GM04503 (cell line): ENCODE measurements around the gene PTPN2.

Experiments used
- DNase-seq: peaks from one replicate; pipeline ENCODE4 v3.0.0-alpha.2; 2012; ENCODE audit warnings: low read depth

The PTPN2 gene

DNA sequence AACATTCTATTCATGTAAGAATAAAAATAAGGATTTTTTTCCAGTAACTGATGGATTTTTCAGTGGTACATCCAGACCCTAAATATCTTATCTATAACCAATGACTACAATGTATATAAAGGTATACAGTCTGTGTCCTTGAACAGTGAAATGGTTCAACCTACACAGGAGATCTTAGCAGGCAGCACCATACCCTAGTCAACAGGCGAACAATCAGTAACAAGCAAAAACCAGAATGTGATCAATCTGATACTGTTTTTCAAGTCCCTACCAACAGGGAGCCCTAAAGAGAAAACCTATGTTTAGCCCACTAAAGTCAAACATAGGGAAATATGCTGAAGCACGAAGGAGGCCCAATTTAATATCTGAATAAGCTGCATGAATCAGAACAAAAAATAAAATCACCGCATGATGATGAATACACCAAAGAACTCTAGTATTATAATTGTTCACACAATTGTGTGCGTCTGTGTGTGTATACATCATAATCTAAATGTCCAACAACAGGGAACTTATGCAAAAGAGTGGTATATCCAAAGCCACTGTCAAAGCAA, 26.0 kb downstream of the PTPN2 start:
- DNase-seq = no peak

DNA sequence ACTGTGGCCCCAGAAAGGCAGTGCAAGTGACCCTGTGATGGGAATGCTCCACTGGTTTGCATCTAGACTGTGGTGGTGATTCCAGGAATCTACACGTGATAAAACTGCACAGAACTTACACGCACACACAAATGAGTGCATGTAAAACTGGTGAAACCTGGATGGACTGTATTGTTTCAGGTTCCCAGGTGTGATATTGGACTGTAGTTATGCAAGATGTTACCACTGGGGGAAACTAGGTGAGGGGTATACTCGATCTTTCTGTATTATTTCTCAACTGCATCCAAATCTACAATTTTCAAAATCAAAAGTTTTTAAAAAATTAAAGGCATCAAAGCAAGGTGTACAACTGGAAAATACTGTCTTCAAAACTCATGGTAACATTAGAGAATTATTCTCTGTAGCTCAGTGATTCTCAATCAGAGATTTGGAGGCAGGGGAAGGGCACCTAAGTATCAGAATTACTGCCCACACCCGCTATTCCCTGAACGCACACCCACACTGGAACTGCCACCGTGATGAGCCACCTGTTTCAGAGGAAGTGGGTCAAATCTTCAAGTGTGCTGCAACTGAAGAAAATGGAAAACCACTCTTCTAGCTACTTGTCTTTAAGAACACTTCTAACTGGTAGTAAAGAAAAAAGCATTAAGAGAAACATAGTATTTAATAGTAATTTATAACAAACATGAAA, 26.7 kb downstream of the PTPN2 start:
- no peak for DNase-seq

GRCh38 chr18:12855916-12856315, 28.1 kb downstream of the PTPN2 start:
- no peak for DNase-seq

DNA sequence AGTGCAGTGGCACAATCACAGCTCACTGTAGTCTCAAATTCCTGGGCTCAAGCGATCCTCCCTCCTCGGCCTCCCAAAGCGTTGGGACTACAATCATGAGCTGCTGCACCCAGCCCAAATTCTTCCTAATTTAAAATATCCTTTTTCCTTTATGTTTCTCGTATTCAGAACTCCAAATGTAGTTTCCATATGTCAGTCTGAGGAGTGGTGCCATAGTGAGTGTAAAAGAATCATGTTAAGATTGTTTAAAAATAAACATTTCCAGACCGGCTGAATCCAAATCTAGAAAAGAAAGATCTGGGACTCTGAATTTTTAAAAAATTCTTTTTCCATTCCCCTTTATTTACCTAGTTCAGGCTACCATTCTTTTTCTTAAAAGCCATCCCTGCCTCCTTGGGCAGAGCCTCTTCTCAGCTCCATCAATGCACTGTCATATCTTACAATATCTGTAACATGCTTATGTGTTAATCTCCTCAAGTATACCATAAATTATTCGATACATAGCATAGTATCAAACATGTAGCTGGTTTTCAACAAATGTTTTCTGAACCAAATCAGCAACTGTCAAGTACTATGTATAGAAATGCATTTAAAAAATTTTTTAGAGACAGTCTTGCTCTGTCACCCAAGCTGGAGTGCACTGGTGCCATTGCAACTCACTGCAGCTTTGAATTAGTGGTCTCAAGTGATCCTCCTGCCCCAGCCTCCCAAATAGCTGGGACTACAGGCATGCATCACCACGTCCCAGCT, 31.3 kb downstream of the PTPN2 start:
- no peak for DNase-seq

GRCh38 chr18:12851716-12852115, 32.3 kb downstream of the PTPN2 start:
- no peak for DNase-seq

- DNase-seq = no peak
These were observed 34.5 kb downstream of the PTPN2 start for GRCh38 chr18:12849548-12849947.

DNA sequence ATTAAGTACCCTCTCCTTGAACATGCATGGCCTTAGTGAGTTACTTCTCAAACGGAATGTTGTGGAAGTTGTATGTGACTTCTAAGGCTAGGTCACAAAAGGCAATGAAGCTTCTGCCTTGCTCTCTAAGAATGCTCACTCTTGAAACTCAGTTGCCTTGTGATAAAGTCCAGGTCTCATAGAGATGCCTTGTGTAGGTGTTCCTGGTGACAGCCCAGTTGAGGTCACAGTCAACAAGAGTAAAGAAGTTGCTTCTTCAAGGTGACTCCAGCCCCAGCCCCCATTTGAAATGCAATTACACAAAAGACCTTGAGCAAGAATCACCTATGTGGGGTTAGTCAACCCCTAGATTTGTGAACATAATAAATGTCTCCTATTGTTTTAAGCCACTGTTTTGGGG, 35.6 kb downstream of the PTPN2 start:
- no peak for DNase-seq

- DNase-seq = no peak
These were observed 39.6 kb downstream of the PTPN2 start for GRCh38 chr18:12844391-12844790.

DNA sequence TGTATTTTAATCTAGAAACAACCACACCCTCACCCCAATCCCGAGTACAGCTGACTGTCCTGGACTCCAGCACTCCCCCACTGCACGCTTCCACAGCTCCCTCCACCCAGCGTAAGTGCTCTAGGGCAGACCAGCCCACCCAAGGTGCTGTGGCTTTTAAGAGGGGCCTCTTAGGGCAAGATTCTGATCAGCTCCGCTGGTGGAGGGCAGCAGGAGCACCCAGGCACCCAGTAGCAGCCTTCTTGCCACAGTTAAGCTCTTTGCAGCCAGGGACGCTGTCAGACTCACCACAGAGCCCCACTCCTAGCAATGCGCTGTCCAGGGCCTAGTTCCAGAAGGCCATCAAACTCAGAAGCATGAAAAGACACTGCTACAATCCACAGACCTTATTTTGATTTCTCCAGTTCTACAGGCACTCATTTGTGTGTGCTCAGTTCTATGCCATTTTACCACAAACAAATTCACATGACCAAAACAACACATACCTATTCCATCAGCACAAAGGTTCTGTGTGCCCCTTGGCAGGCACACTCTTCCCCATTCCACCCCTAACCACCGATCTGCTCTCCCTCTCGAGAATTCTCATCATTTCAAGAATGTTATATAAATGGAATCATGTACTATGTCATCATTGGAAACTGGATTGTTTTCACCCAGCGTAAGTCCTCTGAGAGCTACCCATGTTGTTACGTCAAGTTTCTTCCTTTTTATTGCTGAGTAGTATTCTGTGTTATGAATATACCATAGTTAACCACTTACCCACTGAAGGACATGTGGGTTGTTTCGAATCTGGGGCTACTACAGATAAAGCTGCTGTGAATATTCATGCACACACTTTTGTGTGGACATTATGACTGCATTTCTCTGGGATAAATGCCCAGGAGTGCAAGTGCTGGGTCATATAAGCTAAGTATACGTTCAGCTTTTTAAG, 40.4 kb downstream of the PTPN2 start:
- DNase-seq = no peak

GRCh38 chr18:12842459-12843380, 41.3 kb downstream of the PTPN2 start:
- DNase-seq = no peak

DNA sequence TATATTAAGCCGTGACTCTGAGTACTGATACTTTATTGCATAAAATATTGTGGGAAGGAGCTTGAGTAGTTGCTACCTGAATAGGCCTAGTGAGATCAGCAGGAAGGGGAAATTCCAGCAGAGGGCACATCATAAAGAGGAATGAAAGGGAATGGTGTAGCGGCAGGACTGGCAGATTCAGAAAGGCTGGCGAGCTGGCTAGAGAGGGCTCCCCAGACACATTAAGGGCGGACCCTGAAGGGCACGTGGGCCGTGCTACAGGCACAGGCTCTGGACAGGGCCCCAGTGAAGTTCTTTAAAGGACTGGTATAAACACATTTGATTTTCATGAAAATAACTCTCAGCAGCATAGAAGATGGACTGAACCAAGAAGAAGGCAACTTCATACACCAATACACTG, 43.0 kb downstream of the PTPN2 start:
- no peak for DNase-seq

DNA sequence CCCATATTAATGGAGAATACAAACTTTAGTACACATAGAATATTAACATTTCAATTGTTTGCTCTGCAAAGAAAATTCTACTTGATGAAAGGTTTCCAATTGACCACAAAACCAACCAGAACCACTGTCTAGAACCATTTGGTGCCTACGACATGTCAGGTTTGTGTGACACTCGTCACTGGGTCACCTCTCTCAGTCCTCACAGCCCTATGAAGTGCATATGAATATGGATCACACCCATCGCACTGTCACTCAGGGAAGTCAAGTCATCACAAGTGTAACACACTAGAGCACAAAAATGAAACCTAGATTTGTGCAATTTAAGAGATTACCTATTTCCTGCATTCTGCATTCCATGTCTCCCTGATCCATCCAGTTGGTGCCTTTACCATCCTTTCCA, 43.7 kb downstream of the PTPN2 start:
- no peak for DNase-seq

- no peak for DNase-seq
These were observed 44.4 kb downstream of the PTPN2 start for GRCh38 chr18:12839526-12840196.

DNA sequence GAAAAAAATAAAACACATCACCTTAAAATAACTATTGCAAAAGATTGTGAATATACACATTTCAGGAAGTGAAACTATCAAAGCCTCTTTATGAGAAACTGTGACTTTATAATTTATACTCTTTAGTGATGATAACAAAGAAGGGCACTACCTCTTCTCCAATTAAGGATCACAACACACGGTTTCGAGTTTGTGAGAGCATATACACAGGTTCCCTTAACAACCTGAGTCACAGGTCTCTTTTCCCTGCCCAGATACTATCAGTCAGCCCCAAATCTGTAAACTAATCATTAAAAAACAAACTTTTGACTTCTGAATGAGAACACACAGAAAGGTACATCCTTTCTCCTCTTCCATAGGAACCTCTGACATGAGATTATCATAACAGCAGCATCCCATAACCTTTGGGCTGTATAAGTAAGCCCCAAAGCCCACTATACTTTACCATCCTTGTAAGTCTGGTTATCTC, 44.9 kb downstream of the PTPN2 start:
- no peak for DNase-seq

GRCh38 chr18:12838178-12838634, 45.8 kb downstream of the PTPN2 start:
- DNase-seq = peak; percentile 89

DNA sequence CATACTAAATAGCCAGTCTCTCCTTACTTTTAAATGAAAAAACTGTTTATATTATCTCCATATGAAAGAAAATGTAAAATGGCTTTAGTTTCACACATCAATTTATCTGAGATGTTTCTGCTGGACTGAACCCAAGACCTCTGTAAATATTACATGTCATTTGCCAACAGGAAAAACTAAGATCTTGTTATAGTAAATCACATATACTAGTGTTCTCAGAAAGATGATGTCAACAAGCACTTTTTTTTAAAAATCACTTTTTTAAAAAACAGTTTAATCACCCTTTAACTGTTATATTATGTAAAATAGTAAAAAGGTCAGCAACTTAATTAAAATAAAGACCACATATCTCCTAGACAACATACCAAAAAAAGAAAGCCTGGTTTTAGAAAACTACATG, 46.3 kb downstream of the PTPN2 start:
- DNase-seq = no peak

- no peak for DNase-seq
These were observed 47.5 kb downstream of the PTPN2 start for GRCh38 chr18:12836551-12836950.

DNA sequence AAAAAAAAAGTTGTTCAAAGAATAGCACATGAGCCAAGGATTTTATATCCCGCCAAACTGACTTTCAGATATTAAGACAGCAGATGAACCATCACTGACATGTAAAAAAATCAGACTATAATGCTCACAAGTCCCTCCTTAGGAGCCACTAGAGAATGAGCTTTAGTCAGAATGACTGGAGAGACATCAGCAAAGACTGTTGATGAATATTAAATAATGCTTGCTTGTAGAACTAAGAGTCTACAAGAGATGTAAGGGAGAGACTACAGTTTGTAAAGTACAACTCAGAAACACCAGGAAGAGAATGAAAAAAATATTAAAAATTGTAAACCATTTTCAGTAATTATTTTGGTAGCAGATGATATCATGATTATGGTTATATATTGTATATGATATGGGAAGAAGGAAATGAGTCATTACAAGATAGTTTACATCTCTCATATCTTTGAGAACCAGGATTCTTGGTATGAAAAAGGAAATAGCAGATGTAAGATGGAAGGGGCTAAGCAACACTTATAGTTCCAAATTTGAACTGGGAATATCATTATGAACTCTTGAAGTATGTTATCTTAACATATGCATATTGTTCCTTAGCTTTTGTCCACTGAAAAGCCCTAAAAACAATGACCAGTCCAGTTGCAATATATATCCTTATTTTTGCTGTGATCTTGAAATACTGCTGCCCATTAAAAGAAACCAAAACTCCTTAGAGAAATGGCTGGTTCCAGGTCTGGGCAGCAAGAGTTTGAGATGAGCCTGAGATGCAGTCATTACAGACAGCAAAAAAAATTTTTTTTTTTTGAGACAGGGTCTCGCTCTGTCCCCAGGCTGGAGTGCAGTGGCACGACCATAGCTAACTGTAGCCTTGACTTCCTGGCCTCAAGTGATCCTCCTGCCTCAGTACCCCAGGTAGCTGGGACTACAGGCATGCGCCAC, 55.7 kb downstream of the PTPN2 start:
- no peak for DNase-seq

GRCh38 chr18:12827588-12827987, 56.4 kb downstream of the PTPN2 start:
- no peak for DNase-seq
